ENCODE data around the gene ANO8.

GRCh38 chr19:17338433-17339078 is 3.9 kb upstream of the ANO8 start:
- no peak for TF ChIP-seq POLR2A (IDR thresholded peaks at IDR 0.05; ENCODE audit: low read length)
- no peak for TF ChIP-seq GATA1 (IDR thresholded peaks at IDR 0.05; ENCODE audit: low read depth, low read length)

All from erythroblast (primary cell).